Occipital lobe (tissue), 2 donors: ENCODE results near the gene PNPLA5. TPM values are rescaled to one million over a fixed set of nuclear protein-coding genes. Genes with fewer than 3 reads are reported as not detected.

Experiments
- DNase-seq: peaks from one replicate; lab custom pipeline; 2025; lab: John Stamatoyannopoulos, UW
- total RNA-seq: library from RNA; depleted of rRNA; stranded (reverse); fragments of >200 nt; gene quantifications from one replicate; pipeline ENCODE4 v1.2.3, GENCODE V29; 2014

PNPLA5 gene
- total RNA-seq, 1 donor from 2014 or later = not detected

DNA sequence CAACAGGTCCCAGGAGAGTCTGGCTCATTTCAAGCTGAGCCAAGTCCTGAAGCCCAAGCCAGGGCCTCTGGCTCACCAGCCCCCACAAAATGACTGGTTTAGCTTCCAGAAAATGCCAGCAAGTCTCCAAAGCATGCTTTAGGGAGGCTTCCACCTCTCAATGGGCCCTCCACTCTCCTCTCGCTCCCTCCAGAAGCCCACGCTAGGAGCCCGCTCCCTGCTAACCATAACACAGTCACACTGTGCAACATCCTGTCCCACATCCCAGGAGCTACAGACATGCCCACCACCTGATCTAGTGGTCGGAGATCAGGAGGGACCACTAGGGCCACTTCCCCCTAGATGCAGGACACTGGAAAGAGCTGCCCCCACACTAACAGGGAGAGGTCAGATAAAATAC lies 36.4 kb downstream of the PNPLA5 start:
- DNase-seq = no peak

DNA sequence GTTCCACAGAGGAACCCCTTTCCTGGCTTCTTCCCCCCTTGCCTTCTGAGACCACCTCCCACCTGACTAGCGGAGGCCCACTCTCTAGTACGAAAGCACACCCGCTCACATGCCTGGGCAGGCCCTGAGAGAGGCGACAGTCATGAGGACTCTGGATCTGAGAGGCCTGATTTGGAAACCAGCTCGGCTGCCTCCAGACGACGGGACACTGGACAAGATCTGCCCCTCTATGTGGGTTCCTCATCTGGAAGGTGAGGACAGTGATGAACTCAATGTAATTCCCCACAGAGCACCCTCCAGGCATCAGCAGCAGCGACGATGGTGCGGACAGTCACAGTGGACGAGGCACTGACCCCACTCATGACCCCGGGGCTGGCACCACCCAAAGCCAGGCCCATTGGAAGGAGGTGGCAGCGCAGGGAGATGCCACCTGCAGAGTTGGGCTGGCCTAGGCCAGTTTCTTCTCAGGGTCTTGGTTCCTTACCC lies 37.0 kb downstream of the PNPLA5 start:
- no peak for DNase-seq

DNA sequence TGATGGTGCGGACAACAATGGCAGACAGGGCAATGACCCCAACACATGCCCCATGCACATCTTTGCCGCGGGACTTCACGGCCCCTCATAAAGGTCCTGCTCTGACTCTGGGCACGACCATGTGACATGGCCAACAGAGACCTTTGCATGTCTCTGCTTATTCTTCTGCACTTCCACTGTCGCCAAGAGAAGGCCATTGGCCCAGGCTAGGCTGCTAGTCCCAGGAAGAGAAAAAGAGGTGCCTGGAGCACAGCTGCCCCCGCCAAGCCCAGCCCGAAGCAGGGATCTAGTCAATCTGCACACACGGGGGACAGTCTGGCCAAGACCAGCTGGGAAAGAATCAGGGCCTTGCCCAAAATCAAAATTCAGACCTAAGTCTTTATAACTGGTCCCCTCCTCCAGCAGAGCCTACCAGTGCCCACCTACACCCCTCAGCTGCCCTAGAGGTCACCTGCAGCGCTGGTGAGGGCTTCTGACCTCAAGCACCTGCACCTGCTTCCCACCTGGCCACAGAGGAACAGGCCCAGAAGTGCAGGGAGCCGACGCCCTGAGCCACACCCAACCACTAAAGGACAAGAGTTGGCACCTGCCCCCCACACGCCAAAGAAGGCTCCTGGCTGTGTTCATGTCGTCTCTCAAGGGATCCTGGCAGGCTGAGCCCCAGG lies 37.6 kb downstream of the PNPLA5 start:
- no peak for DNase-seq

DNA sequence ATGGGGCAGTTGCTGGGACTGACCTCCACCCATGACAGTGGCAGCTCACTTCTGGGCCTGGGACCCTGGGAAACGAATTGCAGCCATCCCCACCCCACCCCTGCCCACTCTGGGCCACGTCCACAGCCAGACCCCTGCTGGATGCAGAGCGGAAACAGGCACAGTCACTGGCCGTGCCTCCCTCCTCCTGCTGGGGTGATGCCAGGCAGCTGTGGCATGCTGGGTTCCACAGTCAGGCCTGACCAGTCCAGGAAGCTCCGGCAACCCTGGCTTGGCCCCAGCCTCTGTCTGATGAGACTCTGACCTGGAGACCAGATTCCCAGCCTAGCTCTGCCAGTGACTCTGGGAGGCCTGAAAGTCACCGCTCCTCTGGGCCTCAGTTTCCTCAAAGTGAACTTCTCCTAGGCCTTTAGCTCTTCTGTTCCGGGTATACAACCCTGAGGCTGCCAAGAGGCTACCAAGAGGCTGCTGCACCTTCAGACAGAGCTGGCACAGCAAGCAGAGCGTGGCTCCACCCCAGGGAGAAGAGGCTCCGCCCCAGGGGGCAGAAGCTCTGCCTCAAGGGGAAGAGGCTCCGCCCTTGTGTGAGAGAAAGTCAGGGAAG lies 38.4 kb downstream of the PNPLA5 start:
- no peak for DNase-seq

DNA sequence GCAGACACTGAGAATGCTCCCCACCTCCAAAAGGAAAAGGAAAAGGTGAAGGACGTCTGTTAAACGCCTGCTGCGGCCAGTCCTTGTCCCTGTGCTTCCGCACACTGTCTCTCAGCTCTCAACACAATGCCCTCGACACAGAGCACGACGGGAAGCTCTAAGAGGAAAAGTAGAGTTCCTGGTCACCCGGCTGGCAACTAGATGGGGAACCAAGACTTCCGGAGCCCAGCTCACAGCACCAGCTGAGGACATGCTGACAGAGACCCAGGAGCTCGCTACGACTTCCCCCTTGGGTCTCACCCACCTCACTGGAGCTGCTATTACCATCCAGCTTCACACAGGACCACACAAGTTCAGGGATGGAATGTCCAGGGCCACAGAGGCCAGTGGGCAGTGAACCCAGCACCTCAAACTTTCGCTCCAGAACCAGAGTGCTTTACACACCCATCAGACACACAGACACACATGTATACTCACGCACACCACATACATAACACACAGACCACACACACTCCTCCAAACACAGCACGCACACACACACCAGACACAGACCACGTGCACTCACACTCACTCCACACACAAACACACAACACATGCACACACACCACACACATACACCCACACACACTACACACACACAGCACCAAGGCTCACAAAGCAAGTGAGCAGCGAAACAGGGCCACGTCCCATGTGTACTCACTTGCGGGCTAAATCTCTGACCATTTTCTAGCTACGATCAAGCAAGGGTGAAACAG lies 39.1 kb downstream of the PNPLA5 start:
- no peak for DNase-seq

DNA sequence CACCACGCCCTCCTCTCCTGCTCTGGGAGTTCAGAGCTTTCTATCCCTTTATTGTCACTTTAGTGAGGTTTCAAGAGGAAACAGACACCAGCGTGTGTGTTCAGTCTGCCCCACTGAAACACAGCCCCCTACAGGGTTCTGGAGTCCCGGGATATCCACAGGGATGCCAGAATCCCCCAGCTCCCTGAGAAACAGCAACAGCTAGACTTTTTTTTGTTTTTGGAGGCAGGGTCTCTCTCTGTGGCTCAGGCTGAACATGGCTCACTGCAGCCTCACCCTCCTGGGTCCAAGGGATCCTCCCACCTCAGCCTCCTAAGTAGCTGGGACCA lies 39.9 kb downstream of the PNPLA5 start:
- no peak for DNase-seq

DNA sequence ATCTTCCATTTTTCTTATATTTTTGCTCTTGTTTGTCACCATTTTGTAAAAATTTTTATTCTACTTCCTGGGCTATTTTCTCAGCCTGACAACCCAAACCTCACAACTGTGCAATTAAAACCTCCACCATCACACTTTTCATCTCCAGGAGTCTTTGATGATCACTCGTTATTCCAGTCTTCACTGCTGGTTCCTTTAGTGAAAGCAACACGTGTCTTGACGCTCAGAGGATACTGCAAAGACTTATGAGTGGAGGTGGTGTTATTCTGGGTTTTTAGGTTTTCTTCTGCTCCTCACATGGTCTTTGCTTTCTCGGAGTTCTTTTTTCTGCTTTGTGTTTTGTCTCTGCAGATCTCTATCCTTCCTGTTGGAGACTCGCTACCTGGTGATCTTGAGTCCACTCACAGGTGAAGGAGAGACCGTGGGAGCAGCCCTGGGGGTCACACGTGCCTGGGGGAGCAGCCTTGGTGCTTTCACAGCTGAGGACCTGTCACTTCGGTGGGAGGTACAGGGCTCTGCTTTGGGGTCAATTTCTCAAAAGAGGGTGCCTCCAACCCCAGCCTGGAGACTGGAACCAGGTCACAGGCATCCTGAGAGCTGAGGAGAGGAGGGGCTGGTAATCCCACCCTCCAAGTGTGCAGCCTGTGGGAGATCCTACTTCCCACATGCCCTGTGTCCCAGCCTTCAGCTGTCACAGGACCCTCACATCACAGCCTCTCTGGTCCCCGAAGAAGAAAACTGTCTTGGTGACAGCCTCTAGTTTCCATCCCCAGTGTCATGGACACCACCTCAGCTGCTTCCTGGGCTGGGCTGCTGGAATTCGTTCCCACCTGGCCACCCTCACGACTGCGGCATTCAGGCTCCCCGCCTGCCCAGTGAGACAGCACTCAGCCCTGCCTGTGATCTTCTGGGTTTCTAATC lies 40.5 kb downstream of the PNPLA5 start:
- DNase-seq = no peak

DNA sequence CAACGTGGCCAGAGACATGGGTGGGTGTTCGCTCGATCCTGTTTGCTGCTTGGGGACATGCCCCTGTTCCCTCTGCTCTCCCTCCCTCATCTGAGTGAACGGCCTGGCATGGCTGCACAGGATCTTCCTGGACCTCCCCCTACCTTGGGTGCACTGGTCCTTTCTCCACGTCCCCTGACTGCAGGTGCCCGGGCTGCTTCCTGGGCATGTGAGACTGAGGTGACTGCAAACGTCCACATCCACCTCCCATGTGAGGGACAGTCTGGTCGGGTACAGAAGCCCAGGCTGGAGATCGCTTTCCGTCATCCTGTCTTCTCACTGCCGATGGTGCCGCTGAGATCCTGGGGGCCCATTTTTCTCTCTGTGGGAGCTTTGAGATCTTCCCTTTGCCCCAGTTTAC lies 41.3 kb downstream of the PNPLA5 start:
- no peak for DNase-seq

DNA sequence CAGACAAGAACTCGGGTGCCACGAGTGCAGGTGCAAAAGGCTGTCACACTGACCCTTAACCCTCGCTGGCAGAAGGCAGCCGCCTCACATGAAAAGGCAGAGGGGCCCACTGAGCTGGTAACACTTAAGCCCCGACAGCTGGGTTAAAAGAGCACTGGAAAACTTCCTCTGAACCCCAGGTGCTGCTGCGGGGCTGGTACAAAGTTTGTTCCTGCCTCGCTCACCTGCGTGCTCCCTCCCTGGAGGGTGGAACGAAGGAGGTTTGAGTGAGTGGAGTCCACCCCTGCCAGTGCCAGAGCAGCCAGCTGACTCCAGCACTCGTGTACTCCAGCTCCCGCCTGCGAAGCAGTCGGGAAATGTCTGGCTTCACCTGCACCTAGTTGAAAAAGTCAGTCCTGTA lies 42.1 kb downstream of the PNPLA5 start:
- DNase-seq = no peak

DNA sequence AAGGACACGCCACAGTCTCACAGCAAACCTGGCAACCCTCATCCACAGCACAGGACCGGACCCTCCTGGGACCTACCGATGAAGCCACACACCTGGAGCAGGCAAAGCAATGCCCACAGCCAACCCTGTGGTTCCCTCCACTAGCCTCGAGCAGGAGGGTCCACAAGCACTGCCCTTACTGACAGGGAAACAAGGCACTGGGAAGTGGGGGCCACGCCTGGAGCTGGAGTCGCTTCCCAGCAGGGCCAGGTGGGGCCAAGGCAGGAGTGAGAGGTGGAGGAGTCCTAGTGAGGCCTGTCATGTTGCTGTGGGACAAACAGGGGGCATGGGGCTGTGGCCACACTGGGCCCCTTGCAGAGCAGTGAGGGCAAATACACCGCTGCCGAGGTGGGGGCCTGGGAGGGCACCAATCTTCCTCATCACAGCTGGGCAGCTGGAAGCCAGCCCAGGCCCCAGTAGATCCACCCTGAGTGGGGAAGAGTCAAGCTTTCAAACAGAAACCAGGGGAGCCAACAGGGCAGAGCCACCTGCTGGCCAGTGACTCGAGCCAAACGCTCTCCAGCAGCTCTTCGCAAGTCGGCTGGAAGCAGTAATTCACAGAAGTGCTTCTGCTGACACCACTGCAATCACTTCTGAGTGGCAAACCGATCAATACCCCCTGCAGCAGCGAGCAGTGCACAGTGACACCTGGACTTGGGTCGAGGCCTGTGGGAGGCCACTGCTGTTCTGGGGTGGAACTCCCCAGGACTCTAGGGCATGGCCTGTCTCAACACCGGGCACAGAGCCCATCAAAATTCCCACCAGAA lies 43.2 kb downstream of the PNPLA5 start:
- no peak for DNase-seq

DNA sequence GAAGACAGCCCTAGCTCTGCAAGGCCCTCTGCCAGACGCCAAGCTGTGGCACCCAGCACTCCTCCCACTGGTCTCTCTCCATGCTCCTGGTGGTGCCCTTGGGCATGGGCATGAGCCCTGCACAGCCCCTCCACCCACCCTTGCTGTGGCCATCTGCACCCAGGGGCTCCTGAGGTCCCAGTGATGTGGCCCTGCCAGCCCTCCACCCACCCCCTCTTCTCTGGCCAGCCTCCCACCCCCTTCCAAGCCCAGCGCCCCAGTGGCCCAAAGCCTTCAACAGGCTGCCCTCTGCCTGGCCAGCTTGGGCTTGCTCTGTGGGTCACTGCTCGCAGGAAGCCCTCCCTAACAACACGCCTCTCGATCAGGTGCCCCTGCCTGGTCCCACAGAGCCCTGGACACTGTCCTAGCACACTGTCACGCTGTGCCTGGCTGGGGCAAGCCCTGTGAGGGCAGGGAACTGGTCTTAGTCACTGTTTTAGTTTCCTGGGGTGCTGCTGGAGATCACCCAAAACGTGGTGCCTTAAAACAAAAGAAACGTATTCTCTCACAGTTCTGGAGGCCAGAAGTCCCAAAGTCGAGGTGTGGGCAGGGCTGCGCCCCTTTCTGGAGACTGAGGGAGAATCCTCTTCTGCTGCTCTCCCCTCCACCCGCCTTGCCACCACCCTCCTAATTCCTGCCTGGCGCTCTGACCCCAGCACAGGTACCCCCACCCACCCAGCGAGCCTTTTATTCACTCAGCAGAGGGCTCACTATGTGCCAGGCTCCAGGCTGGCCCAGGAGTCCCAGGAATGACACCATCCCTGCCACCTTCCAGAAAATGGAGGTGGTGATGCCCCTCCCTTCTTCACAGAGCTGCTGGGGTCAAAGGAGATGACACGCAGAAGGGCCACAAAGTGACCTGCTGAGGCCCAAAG lies 44.2 kb downstream of the PNPLA5 start:
- no peak for DNase-seq

DNA sequence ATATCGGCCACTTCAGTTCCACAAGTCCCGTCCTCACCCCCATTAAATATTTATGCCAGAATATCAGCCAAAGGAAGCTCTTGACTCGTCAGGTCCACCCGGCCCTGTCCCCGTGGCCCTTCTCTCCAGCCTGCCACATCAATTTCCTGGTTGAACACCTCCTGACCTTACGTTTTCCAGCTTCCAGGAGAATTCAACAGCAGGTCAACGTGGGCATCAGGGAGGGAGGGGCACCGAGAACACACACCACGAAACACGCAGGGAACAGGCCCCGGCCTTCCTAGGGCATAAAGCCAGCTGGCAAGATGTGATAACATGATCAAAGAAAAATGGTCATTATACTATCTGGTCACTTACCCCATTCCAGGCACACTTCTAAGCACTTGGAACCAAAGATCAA lies 44.8 kb downstream of the PNPLA5 start:
- no peak for DNase-seq

DNA sequence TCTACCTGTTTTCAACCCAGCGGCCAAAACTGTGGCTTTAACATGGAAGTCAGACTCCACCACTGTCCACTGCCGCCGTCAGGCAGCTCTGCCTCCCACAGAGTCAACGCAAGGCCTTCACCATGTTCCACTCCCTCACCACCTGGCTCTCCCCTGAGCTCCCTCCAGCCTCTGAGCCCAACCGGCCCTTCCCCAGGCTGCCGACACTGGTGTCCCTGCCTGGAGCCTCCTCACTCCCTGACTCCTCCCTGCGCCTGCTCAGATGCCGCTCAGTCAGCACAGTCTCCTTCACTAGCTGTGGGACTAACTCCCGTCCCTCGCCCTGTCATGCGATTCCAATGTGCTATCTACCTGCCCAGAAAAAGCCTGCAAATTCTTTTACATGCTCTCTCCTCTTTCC lies 45.8 kb downstream of the PNPLA5 start:
- DNase-seq = no peak

DNA sequence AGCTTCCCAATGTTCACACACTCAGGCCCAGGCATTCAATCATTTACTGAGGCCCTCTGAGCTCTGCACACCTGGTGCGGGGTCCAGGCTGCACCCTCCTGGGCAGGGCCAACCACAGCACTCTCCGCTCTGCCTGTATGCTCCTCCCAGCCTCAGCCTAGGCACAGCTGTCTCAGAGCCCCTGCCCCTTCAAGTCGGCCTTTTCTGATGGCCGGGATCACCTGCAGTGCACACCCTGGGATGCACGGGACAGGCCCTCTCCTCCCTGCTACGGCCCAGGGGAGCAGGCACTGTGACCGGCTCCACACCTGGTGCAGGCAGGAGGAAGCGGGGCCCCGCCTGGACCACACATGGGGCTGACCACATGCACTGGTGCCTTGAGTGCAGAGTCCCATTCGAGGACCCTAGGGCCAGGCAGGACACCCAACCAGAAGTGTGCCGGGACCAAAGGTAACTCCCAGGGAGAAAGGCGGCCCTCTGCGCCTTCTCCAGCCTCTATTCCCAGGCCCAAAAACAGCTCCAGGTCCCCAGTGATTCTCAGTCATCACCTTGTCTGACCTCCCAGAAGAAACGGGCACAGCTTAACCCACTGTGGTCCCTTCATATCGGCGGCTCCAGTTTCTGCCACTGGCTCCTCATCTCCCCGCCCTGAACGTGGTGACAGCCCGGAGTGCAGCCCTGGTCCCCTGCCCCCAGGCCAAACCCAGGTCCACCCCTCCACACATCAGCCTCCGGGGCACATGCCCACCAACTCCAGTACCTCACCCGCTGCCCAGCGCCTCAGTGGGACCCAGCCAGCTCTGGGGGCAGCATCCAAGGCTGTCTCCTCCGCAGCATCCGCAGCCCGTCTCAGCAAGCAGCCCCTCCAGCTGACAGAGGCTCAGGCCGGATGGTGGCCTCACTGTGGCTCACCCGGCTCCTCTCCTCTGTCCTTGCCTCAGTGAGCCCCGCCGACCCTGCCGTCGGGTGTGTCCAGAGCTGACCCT lies 47.0 kb downstream of the PNPLA5 start:
- DNase-seq = no peak

DNA sequence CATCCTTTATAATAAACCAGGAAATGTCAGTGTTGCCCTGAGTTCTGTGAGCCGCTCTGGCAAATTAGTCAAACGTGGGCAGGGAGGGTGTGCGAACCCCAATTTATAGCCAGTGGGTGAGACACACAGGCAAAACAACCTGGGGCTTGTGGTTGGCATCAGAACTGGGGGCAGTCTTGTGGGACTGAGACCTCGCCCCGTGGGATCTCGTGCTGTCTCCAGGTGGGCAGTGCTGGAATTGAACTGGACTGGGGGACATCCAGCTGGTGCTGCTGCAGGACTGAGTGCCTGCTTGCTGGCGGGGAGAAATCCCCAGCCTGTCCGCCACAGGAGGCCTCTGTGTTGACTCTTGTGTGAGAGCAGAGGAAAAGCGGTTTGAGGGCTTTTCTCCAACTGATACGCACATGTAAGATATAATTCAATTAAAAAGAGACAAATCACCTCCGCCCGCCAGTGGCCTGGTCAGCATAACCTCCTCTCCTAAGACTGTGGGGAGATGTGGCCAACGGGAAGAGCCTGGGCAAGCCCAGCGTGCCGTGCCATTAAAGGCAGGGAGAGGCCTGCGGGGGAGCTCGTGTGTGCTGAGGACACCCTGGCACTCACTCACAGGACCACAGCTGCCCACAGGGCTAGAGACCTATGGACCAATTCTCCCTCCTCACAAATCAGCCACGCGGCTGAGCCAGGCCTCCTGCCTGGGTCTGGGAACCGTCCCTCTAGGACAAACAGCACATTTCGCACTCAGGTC lies 47.9 kb downstream of the PNPLA5 start:
- no peak for DNase-seq

DNA sequence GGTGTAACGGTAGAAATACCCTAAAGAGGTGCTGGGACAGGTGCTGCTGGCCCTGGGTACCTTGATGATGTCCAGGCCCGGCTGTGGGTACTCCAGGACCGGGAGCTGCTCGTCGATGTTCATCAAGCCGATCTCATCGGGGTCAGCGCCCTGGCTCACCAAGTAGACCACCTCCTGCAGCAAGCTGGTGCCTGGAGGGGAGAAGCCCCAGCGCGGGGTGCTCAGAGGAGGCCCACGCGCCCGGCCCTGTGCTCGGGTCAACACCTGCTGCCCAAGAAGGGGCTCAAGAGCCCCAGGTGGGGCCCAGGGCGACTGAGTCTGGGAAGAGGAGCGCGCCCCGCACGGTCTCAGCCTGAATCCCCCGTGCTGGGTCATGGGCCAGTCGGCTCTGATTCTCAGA lies 50.1 kb downstream of the PNPLA5 start:
- no peak for DNase-seq

DNA sequence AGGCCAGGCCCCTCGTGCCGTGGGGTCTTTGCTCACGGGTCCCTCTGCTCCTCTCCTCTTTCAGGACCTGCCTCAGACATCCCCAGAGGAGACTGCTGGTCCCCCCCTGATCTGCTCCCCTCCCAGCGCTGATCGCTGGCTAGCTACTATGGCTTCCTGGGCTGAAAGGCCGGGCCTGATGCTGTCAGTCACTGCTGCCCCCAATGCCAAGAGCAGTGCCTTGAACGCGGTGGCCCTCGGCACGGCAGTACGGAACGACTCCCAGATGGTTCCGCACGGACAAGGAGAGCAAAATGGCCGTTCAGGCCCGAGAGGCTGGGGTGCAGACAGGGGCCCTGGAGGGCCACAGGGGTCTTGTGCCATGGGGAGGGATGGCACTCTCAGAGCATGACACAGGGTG lies 51.0 kb downstream of the PNPLA5 start:
- DNase-seq = no peak

DNA sequence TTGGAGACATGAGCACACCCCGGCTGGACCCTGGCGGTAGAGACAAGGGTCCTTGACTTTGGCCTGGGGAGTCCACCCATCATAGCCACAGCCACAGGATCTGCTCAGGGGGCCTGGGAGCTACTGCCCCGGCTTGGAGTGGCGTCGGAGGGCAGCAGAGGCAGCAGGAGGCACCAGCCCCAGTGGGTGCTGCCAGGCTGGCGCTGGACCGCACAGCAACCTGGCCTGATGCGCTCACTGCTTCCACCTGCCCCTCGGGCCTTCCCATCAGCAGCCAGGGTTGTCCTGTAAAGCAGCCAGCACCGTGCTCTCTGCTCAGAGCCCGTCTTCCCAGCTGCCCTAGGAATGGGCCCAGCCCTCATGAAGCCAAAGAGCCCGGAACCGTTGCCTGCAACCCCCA lies 51.4 kb downstream of the PNPLA5 start:
- DNase-seq = no peak
